Glomerular visceral epithelial cell (primary cell): Measurements from ENCODE around the gene TSPAN10.
"Not testable (repeated sequence)": the region's sequence is repeated elsewhere in the genome, so short reads cannot be mapped to it uniquely, and the experiment has no call there.

Experiments used
- DNase-seq: peaks from one replicate; pipeline ENCODE4 v3.0.0-alpha.2; 2016; ENCODE audit errors: extremely low spot score

Gene TSPAN10

DNA sequence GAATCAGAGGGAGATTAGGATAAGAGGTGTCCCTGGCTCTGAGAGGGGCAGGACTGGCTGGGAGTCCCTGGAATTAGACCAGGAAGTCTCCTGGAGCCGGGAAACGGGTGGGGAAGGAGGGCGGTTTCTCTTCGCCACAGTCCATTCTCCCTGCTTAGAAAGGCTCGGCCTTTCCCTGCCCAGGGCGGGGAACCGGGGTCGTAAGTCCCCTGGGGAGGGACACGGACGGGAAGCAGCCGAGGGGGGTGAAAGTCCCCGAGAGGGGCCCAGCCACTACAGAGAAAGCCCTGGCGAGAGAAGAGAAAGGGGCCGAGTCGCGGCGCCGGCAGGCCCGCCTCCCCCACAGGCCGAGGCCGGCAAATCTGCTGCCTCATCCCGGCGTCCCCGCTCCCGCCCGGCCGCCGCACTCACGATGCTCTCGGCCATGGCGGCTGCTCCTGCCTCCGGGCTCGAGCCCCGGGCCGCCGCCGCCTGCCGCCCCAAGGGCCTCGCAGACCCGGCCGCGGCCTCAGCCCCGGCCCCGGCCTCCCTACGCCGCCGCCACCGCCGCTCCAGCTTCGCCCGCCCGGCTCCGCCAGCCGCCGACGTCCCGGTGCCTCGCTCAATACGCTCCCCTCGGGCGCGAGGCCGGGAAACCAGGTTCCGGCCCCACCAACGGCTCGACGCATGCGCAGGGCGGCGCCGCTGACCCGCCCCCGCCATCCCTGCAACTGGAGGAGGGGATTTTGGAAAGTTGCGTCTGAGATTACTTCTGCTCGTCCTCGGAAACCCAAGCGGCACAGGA is at the start of gene TSPAN10, which contains the start of gene NPLOC4:
TSS of gene TSPAN10 (plus strand) at position 692 of the 784 bp plus-strand sequence. CDS start 5,217 bp downstream, outside the sequence.
TSS of gene NPLOC4 (minus strand) at position 608 of the 784 bp plus-strand sequence. CDS start at position 426, 182 bp downstream.
- DNase-seq = peak; percentile 89

DNA sequence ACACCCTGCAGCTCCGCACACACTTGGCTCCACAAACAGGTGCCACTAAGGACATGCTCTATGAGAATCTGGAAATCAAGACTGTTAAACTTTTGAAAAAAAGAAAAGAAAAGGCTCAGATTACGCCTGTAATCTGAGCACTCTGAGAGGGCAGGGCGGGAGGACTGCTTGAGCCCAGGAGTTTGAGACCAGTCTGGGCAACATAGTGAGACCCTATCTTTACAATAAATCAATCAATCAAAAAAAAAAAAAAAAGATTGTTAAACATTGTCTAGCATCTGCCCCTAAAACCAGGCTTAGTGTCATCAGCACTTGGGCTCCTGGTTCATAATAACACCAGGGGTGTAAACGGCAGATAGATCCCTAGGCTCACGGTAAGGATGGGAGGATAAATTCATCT is 47.4 kb upstream of the TSPAN10 start:
- no peak for DNase-seq

DNA sequence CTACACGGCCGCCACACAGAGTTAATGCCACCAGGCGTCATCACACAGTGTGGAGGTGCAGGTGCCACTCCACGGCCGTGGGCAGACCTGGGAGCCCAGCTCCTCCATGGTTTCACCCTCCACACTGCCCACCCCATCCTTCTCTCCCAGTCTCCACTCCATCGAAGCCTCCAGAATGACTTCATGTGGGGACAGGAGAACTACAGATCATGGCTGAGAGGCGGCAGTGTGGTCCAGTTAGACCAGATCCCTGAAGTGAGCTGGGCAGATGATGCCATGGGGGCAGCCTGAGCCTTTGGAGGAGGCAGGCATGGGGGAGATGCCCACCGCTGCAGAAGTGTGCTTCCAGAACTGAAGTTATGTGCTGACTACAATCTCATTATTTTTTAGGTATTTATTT is 46.9 kb upstream of the TSPAN10 start:
- DNase-seq = no peak

- no peak for DNase-seq
These were observed 45.0 kb upstream of the TSPAN10 start for GRCh38 chr17:81591971-81592370.

DNA sequence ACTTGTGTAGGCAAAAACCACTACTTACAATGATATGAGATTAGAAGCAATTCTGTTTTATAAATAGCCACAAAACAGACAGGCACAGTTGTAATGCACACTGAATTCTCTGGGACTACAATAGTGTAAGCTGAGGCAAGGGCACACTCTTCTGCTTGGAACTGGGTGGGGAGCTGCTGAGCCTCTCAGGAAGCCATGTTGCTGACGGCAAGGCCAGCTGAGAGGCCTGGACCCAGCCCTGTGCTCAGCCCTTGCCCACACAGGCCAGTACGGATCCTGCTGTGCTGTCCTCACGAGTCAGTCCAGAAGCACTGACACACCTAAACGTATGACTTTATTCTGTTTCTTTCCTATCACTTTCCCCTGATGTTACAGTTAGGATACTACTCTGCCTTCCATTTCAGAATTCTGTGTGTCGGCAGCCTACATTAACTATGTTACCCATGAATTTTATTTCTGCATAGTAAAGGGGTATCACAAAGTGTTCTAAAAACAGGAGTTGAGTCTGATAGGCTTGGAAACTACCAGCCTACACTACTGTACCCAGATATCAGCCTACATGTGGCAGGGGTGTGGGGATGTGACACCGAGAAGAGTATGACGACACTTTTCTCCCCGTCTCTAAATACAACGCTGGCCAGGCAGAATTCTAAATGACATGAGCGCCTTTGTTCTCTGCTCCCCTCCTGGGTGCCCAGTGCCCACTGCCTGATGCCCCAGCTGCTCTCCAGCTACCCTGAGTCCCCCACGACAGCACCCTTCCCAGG is 43.7 kb upstream of the TSPAN10 start:
- DNase-seq = no peak

DNA sequence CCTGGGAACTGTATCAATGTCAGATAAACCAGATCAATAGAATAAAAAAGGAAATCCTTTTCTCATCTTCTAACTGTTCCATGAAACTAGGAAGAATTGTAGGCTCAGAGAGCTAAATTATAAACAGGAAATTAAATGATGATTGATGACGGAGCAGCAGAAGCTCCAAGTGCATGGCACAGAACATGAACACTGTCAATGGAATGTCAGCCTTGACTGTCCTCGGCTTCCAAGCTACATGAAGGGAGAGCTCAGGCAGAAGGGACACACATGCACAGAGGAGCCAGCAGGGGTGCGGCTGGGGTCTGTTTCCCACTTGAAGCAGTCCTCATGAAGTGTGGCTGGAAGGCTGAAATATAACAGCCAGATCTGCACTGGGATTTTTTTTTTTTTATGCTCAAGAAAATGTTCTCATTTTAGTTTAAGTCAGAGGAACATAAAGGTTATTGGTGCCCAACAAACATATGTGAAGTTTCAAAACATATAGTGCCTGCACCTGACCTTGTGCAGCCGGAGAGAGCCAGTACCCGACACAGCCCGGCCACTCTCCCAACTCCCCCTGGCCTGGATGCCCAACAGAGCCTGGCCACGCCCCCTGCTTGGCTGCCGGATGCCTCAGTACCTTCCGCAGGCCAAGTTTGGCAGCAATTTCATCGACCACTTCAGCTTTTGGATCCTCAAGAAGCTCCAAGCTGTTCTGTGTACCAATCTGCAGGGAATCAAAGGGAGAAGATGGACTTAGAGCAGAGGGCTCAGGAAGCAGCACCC is 37.1 kb upstream of the TSPAN10 start:
- no peak for DNase-seq

- DNase-seq = peak; percentile 81
These were observed 35.4 kb upstream of the TSPAN10 start for GRCh38 chr17:81601525-81602120.

DNA sequence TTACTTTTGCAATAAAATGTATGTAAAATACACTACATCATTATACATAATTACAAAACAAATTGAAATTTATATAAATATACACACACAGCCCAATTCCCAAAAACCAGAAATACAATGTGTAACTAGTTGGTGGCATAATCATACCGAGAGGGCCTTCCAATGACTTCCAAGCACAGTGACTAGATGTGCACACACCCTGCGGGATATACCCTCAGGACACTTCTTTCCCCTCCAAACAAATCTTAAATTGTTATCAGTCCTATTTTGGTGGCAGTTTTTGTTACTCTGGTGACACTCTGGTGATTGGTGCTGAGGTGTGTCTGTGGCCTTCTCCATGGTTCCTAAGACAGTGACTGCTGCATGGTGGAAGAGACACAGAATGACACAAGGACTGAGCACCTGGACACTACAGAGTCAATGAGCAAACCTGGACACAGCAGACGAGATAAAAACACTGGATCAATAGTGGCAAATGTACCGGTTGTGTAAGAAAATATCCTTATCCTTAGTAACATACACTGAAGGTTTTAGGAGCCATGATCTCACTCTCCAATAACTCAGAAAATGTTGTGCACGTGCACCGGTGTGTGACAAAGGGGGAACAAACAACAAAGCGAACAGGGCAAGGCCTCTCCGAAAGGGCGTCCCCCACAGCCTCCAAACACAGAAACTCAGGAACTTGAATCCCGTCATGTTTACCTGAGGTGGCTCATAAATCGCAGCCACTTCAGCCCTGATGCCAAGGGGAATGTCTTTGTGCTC is 33.0 kb upstream of the TSPAN10 start:
- DNase-seq = no peak

DNA sequence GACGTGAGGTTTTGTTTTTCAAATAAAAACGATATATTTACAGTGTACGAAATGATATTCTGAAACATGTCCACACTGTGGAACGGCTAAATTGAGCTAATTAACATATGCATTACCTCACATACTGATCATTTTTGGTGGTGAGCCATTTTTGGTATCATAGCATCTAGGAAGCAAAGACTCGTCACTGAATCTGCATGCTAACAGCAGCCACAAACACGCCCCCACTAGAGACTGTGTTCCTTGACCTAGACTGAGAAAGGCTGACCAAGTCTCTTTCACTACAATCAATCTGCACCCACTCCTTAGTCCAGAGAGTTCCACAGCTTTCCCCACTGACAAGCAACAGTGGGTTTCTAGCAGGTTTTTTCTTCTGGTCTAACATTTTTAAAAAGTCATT is 29.6 kb upstream of the TSPAN10 start:
- no peak for DNase-seq

GRCh38 chr17:81608082-81608481 is 28.9 kb upstream of the TSPAN10 start:
- DNase-seq = no peak

DNA sequence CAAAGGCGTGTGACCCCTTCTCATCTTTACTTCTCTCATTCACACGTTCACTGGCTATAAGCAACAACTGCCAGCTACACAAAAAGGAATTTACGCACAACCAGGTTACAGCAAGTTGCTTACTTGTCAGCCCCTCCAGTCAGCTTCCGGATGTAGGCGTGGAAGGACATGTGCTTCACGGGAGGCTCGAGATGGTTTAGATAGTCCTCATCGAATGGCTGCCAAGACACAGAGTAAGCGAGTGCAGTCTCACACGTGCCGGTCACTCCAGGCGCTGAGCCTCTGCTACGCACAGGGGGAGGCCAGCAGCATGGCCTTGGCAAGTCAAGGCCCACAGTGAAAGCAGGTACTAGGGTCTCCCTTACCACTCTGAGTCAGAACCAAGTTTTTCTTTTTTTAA is 28.4 kb upstream of the TSPAN10 start:
- no peak for DNase-seq

GRCh38 chr17:81609541-81610311 is 27.3 kb upstream of the TSPAN10 start:
- DNase-seq = no peak

DNA sequence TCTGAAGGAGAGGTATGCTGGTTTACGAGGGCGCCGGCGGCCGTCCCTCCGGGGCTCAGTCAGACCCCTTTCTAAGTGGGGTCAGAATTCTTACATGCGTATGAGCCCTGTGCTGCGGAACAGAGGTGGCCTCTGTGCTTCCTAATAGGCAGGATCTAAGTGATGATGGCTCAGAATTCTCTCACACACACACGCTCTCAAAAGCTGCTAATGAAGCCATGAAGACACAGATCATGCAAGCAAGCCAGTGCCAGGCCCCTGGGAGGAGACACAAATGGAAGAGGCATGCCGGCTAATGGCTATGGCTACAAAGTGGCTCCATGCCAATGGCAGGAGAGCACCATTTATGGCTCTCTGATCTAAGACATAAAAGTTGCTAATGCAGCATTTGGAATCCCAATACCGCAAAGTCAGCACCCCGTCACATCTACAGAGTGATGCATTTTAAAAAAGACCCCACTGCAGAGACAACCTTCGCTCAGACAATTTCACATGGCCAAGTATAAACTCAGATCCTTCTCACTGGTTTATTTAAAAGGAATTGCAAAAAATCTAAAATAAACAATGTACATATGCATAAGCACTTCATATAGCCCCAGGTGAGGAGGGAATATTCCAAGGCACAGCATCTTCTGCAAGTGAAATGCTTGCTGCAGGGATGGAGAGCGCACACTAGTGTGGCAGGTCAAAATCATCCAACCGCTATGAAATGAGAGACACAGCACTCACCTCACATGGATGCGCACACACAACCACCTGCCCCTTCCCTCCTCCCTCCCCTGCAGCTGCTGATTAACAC is 24.6 kb upstream of the TSPAN10 start:
- no peak for DNase-seq

GRCh38 chr17:81615401-81615930 is 21.5 kb upstream of the TSPAN10 start:
- no peak for DNase-seq

GRCh38 chr17:81616877-81617276 is 20.1 kb upstream of the TSPAN10 start:
- no peak for DNase-seq

- not testable (repeated sequence) for DNase-seq
These were observed 18.7 kb upstream of the TSPAN10 start for GRCh38 chr17:81618307-81618706.

DNA sequence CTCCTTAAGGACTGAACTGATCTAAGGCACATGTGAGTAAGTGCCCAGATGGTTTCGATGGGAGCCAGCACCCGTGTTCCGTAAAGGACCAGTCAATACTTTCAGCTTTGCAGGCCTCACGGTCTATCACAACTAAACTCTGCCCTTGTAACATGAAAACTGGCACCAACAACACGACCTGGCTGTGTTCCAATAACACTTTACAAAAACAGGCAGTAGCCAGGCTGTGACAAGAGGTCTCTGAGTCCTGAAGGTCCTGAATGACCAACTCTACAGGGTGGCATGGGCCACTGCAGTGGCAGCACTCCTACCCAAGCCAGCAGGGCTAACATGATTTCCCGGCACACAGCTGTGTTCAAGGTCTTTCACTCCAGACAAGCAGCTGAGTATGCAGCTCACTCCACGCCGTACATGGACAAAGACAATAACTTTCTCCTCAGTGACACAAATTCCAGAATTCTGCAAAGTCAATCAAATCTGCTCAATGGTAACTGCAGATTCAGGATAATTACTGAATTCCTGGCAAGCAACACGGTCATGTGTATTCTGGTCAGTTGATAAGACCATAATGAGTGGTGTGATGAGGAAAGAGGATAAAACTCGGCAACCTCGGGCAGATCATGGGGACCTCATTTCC is 15.4 kb upstream of the TSPAN10 start:
- DNase-seq = no peak

DNA sequence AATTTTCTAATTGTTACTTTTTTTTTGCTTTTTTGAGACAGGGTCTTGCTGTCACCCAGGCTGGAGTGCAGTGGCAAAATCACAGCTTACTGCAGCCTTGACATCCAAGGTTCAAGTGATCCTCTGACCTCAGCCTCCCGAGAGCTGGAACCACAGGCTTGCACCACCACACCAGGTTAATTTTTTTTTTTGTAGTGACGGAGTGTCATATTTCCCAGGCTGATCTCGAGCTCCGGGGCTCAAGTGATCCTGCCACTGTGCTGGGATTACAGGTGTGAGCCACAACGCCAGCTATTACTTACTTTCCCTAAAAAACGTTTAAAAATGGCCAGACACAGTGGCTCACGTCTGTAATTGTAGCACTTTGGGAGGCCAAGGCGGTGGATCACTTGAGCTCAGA is 6.7 kb upstream of the TSPAN10 start:
- no peak for DNase-seq

GRCh38 chr17:81631482-81631881 is 5.5 kb upstream of the TSPAN10 start:
- no peak for DNase-seq
